Tibial nerve (tissue), 4 donors: Measurements from ENCODE around the gene BMP7. TPM values are rescaled to one million over a fixed set of nuclear protein-coding genes. Genes with fewer than 3 reads are reported as not detected.

Experiments
- DNase-seq, 2 donors: peaks; one replicate each; pipeline ENCODE4 v3.0.0-alpha.2; 2019; ENCODE audit warnings: low spot score in 2 of 2
- H3K27ac ChIP-seq, 4 donors: fragments of 200-600 bp; sonication (generic) in 3 of 4; one replicate each; pipeline ENCODE4 v1.5.1; 2017 to 2019; ENCODE audit warnings: mild to moderate bottlenecking in 1 of 4
- H3K27me3 ChIP-seq, 2 donors: fragments of 200-600 bp; sonication (generic) in 1 of 2; one replicate each; pipeline versions ENCODE4 v1.5.1 to v1.6.0; 2017 to 2019
- H3K36me3 ChIP-seq, 3 donors: fragments of 200-600 bp; sonication (generic); one replicate each; pipeline ENCODE4 v1.5.1; 2018 to 2019
- H3K4me1 ChIP-seq, 4 donors: fragments of 200-600 bp; sonication (generic) in 3 of 4; one replicate each; pipeline ENCODE4 v1.5.1; 2017 to 2019
- H3K4me3 ChIP-seq, 4 donors: fragments of 200-600 bp; sonication (generic) in 3 of 4; one replicate each; pipeline ENCODE4 v1.5.1; 2017 to 2019; ENCODE audit warnings: mild to moderate bottlenecking in 1 of 4, moderate library complexity in 1 of 4
- H3K9me3 ChIP-seq, 4 donors: fragments of 200-600 bp; sonication (generic) in 3 of 4; one replicate each; pipeline ENCODE4 v1.5.1; 2017 to 2019
- EP300 ChIP-seq, 2 donors: sonication (generic); formaldehyde crosslinking; IDR thresholded peaks; one replicate each; pipeline ENCODE4 v1.6.1; 2017; ENCODE audit warnings: antibody characterized with exemption in 2 of 2, mild to moderate bottlenecking in 1 of 2
- POLR2A ChIP-seq, 2 donors: fragments of 450-650 bp; IDR thresholded peaks; one replicate each; pipeline ENCODE4 v1.6.1; 2017; ENCODE audit warnings: antibody characterized with exemption in 2 of 2, mild to moderate bottlenecking in 2 of 2, moderate library complexity in 2 of 2
- WGBS, 2 donors: methylation state at CpG; one replicate each; pipeline ENCODE4 v1.1.5; 2018; 5-methylcytosine and 5-hydroxymethylcytosine counted together
- total RNA-seq, 4 donors: library from RNA; depleted of rRNA; stranded (reverse); fragments of >200 nt; gene quantifications; one replicate each; pipeline ENCODE4 v1.1.0, GENCODE V29; 2016
- TF ChIP-seq, protein P1 (sequence below), 5 experiments: fragments of 200-600 bp in 3 of 5; fragments of 450-650 bp in 2 of 5; sonication (generic) in 3 of 5; IDR thresholded peaks; one replicate each; pipeline ENCODE4 v1.5.1; 2016 to 2019; ENCODE audit warnings: antibody characterized with exemption in 5 of 5, mild to moderate bottlenecking in 3 of 5, moderate library complexity in 2 of 5

The BMP7 gene
- total RNA-seq, 4 donors from 2014 or later, result 11.7 to 14.2 (median 13.4) TPM

- TF ChIP-seq POLR2A (IDR thresholded peaks at IDR 0.05), result no peak
- no peak for TF ChIP-seq EP300 (IDR thresholded peaks at IDR 0.05)
- TF ChIP-seq, protein P1, sequence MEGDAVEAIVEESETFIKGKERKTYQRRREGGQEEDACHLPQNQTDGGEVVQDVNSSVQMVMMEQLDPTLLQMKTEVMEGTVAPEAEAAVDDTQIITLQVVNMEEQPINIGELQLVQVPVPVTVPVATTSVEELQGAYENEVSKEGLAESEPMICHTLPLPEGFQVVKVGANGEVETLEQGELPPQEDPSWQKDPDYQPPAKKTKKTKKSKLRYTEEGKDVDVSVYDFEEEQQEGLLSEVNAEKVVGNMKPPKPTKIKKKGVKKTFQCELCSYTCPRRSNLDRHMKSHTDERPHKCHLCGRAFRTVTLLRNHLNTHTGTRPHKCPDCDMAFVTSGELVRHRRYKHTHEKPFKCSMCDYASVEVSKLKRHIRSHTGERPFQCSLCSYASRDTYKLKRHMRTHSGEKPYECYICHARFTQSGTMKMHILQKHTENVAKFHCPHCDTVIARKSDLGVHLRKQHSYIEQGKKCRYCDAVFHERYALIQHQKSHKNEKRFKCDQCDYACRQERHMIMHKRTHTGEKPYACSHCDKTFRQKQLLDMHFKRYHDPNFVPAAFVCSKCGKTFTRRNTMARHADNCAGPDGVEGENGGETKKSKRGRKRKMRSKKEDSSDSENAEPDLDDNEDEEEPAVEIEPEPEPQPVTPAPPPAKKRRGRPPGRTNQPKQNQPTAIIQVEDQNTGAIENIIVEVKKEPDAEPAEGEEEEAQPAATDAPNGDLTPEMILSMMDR (IDR thresholded peaks at IDR 0.05), result no peak
- no peaks in the 10 kb centered on the region for H3K36me3 ChIP-seq
- H3K27me3 ChIP-seq, result no peaks in the 10 kb centered on the region
- WGBS, 2 donors, result 87 to 91% methylated on average over 1 of the region's 1 CpG
- H3K27ac ChIP-seq, result no peak overlapping the region
- no peaks in the 10 kb centered on the region for H3K4me1 ChIP-seq
- no peak overlapping the region for H3K4me3 ChIP-seq
- H3K9me3 ChIP-seq, result no peaks in the 10 kb centered on the region
- no peak for DNase-seq
These were observed 124.9 kb downstream of the BMP7 start for GRCh38 chr20:57141492-57141891.

GRCh38 chr20:57140416-57140965, 126.0 kb downstream of the BMP7 start:
- Histone ChIP-seq H3K4me3 (no peak overlapping the region), H3K27me3 (no peaks in the 10 kb centered on the region), H3K36me3 (no peaks in the 10 kb centered on the region), H3K27ac (no peak overlapping the region), H3K4me1 (no peaks in the 10 kb centered on the region), H3K9me3 (no peaks in the 10 kb centered on the region)
- DNase-seq, result no peak
- 73 to 87% methylated on average over 7 of the region's 7 CpGs for WGBS, 2 donors
- TF ChIP-seq POLR2A (IDR thresholded peaks at IDR 0.05) (no peak), EP300 (IDR thresholded peaks at IDR 0.05) (no peak)
- TF ChIP-seq, protein P1 (IDR thresholded peaks at IDR 0.05), result no peak

DNA sequence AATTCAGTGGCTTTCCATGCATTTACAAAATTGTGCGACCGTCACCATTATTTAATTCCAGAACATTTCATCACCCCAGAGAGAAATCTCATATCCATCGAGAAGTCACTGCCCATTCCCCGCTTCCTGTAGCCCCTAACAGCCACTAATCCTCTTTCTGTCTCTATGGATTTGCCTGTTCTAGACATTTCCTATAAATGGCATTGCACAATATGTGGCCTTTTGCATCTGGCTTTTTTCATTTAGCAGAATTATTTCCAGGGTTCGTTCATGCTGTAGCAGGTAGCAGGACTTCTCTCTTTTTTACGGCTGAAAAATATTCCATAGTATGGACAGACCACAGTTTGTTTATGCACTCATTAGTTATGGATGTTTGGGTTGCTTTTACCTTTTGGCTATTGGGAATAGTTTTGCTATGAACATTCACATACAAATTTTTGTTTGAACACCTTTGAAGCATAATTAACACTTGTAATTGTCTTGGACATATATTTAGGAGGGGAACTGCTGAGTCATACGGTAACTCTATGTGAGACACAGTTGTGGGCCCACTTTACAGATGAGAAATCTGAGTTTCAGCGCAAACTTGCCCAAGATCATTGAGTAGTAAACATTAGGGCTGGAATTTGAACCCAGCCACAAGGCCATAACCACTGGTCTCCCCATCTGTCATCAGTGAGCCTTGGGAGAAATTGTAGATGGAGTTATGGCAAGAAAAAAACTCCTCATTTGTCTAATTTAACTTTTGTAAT, 126.9 kb downstream of the BMP7 start:
- WGBS, 2 donors, result 89 to 90% methylated on average over 8 of the region's 8 CpGs
- H3K9me3 ChIP-seq, result no peaks in the 10 kb centered on the region
- no peaks in the 10 kb centered on the region for H3K27me3 ChIP-seq
- no peaks in the 10 kb centered on the region for H3K36me3 ChIP-seq
- no peaks in the 10 kb centered on the region for H3K4me1 ChIP-seq
- no peak overlapping the region for H3K27ac ChIP-seq
- no peak overlapping the region for H3K4me3 ChIP-seq
- DNase-seq, result no peak
- TF ChIP-seq POLR2A (IDR thresholded peaks at IDR 0.05), result no peak
- TF ChIP-seq EP300 (IDR thresholded peaks at IDR 0.05), result no peak
- TF ChIP-seq, protein P1 (IDR thresholded peaks at IDR 0.05), result no peak

DNA sequence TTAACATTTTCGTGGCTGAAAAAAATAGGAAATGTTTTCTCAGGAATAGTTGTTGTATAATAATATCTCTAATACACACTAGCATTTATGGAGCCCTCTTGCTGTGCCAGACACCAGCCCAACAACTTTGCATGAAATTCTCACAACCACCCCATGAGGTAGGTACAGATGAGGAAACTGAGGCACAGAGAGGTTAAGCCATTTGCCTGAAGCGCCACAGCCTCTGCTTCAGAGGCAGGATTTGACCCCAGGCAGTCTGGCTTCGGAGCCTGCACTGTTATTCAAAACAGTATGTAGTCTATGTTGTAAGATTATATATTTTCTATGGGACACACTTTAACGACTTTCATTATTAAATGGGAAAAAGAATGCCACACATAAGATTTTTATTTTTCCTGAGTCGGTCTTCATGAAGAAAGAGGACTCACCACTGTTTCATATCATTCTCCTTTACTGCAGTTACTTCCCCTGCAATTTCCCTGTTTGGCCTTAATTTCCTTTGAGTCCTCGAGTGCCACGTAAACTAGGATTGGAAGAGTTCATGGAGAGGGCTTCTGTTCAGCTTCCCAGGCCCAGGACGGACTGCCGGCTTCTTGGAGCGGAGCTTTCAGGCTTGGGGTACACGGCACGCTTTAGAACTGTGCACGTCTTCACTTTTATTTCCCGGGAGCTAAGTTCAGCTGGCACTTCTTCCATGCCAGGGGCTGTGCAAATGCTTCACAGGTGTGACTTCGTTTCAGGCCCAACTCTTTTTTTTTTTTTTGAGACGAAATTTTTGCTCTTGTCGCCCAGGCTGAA, 128.0 kb downstream of the BMP7 start:
- H3K27ac ChIP-seq, result no peak overlapping the region
- no peaks in the 10 kb centered on the region for H3K36me3 ChIP-seq
- DNase-seq, result no peak
- no peaks in the 10 kb centered on the region for H3K9me3 ChIP-seq
- WGBS, 2 donors, result 75 to 78% methylated on average over 17 of the region's 17 CpGs
- no peaks in the 10 kb centered on the region for H3K4me1 ChIP-seq
- H3K4me3 ChIP-seq, result no peak overlapping the region
- H3K27me3 ChIP-seq, result no peaks in the 10 kb centered on the region
- TF ChIP-seq EP300 (IDR thresholded peaks at IDR 0.05), result no peak
- no peak for TF ChIP-seq POLR2A (IDR thresholded peaks at IDR 0.05)
- TF ChIP-seq, protein P1 (IDR thresholded peaks at IDR 0.05), result no peak

- Histone ChIP-seq H3K27me3 (no peaks in the 10 kb centered on the region), H3K27ac (no peak overlapping the region), H3K9me3 (no peaks in the 10 kb centered on the region), H3K36me3 (no peaks in the 10 kb centered on the region), H3K4me3 (no peak overlapping the region), H3K4me1 (no peaks in the 10 kb centered on the region)
- no peak for DNase-seq
- TF ChIP-seq, protein P1 (IDR thresholded peaks at IDR 0.05), result no peak
- TF ChIP-seq POLR2A (IDR thresholded peaks at IDR 0.05), result no peak
- no peak for TF ChIP-seq EP300 (IDR thresholded peaks at IDR 0.05)
- 85 to 93% methylated on average over 1 of the region's 1 CpG for WGBS, 2 donors
These were observed 128.8 kb downstream of the BMP7 start for GRCh38 chr20:57137676-57138075.
